GM12878 (cell line): Measurements from ENCODE around the gene CASP8. TPM values are rescaled to one million over a fixed set of nuclear protein-coding genes. Genes with fewer than 3 reads are reported as not detected.

ENCODE experiments used
- ATF2 ChIP-seq: IDR thresholded peaks from 2 replicates; pipeline ENCODE4 v1.6.1; 2012; ENCODE audit warnings: low read length, inconsistent platforms
- BHLHE40 ChIP-seq, 2 experiments: fragments of 450-650 bp in 1 of 2; IDR thresholded peaks; 2 replicates each; pipeline ENCODE4 v1.6.1; 2011 to 2017; ENCODE audit warnings: low read depth in 2 of 2, borderline replicate concordance in 1 of 2, improper control_type of control experiment in 1 of 2, low read length in 1 of 2, mild to moderate bottlenecking in 1 of 2
- CBX3 ChIP-seq: fragments of 200-600 bp; sonication (generic); IDR thresholded peaks from 2 replicates; pipeline ENCODE4 v1.6.1; 2016; ENCODE audit warnings: low read depth, borderline replicate concordance
- CREM ChIP-seq: IDR thresholded peaks from 2 replicates; pipeline ENCODE4 v1.6.1; 2014; ENCODE audit warnings: antibody characterized with exemption, low read depth
- FOS ChIP-seq: IDR thresholded peaks from 3 replicates; pipeline ENCODE4 v1.6.1; 2011; ENCODE audit warnings: borderline replicate concordance; ENCODE audit not compliant: insufficient read length; ENCODE audit errors: extremely low read depth
- GATAD2B ChIP-seq: fragments of 450-650 bp; conservative IDR thresholded peaks from 2 replicates; pipeline ENCODE4 v1.6.1; 2017; ENCODE audit warnings: low read depth, mild to moderate bottlenecking, moderate library complexity
- HCFC1 ChIP-seq: fragments of 150-350 bp; IDR thresholded peaks from 2 replicates; pipeline ENCODE4 v1.6.1; 2014; ENCODE audit warnings: low read length
- IKZF1 ChIP-seq: fragments of 450-650 bp; conservative IDR thresholded peaks from 2 replicates; pipeline ENCODE4 v1.6.1; 2017; ENCODE audit warnings: antibody characterized with exemption, mild to moderate bottlenecking
- IRF5 ChIP-seq: fragments of 450-650 bp; IDR thresholded peaks from 2 replicates; pipeline ENCODE4 v1.6.1; 2017; ENCODE audit warnings: borderline replicate concordance
- MEF2A ChIP-seq: IDR thresholded peaks from 2 replicates; pipeline ENCODE4 v1.6.1; 2011; ENCODE audit warnings: low read depth, mild to moderate bottlenecking, low read length, moderate library complexity; ENCODE audit not compliant: insufficient read depth
- MEF2B ChIP-seq: fragments of 450-650 bp; IDR thresholded peaks from 2 replicates; pipeline ENCODE4 v1.6.1; 2018; ENCODE audit warnings: mild to moderate bottlenecking, moderate library complexity; ENCODE audit not compliant: partially characterized antibody, poor library complexity, severe bottlenecking
- NBN ChIP-seq: fragments of 450-650 bp; IDR thresholded peaks from 2 replicates; pipeline ENCODE4 v1.6.1; 2016
- NFYB ChIP-seq: IDR thresholded peaks from 2 replicates; pipeline ENCODE4 v1.6.1; 2011; ENCODE audit warnings: low read depth, mild to moderate bottlenecking, low read length, improper control_type of control experiment, moderate library complexity; ENCODE audit not compliant: insufficient read depth
- NR2C1 ChIP-seq: fragments of 450-650 bp; IDR thresholded peaks from 2 replicates; pipeline ENCODE4 v1.6.1; 2017; ENCODE audit warnings: antibody characterized with exemption, mild to moderate bottlenecking, moderate library complexity
- PAX8 ChIP-seq: fragments of 450-650 bp; IDR thresholded peaks from 2 replicates; pipeline ENCODE4 v1.6.1; 2017; ENCODE audit warnings: mild to moderate bottlenecking, moderate library complexity
- POLR2AphosphoS2 ChIP-seq: IDR thresholded peaks from 2 replicates; pipeline ENCODE4 v1.6.1; 2011; ENCODE audit warnings: low read depth, mild to moderate bottlenecking, low read length, improper control_type of control experiment, moderate library complexity
- POU2F2 ChIP-seq: IDR thresholded peaks from 3 replicates; pipeline ENCODE4 v1.6.1; 2011; ENCODE audit warnings: low read depth, mild to moderate bottlenecking, low read length, borderline replicate concordance
- RCOR1 ChIP-seq: conservative IDR thresholded peaks from 2 replicates; pipeline ENCODE4 v1.6.1; 2012; ENCODE audit warnings: low read depth, low read length, improper control_type of control experiment
- RELA ChIP-seq: fragments of 450-650 bp; IDR thresholded peaks from 2 replicates; pipeline ENCODE4 v1.8.0; 2014; ENCODE audit warnings: borderline replicate concordance; ENCODE audit not compliant: partially characterized antibody
- RELB ChIP-seq: fragments of 450-650 bp; IDR thresholded peaks from 2 replicates; pipeline ENCODE4 v1.6.1; 2017; ENCODE audit warnings: low read depth, mild to moderate bottlenecking, moderate library complexity
- RFX5 ChIP-seq: IDR thresholded peaks from 2 replicates; pipeline ENCODE4 v1.6.1; 2011; ENCODE audit warnings: low read depth, low read length, improper control_type of control experiment
- SIN3A ChIP-seq: IDR thresholded peaks from 2 replicates; pipeline ENCODE4 v1.6.1; 2012; ENCODE audit warnings: low read depth, low read length, improper control_type of control experiment
- SP1 ChIP-seq: IDR thresholded peaks from one replicate; pipeline ENCODE4 v1.6.1; 2011; ENCODE audit warnings: low read depth, low read length
- SPI1 ChIP-seq: IDR thresholded peaks from 2 replicates; pipeline ENCODE4 v1.6.1; 2011; ENCODE audit warnings: low read depth, mild to moderate bottlenecking, low read length, moderate library complexity, borderline replicate concordance; ENCODE audit not compliant: insufficient read depth
- USF1 ChIP-seq: IDR thresholded peaks from 2 replicates; pipeline ENCODE4 v1.6.1; 2011; ENCODE audit warnings: borderline replicate concordance, low read depth, mild to moderate bottlenecking, moderate library complexity, mixed read lengths, low read length; ENCODE audit not compliant: insufficient read depth; ENCODE audit errors: extremely low read length
- ZSCAN29 ChIP-seq: fragments of 450-650 bp; IDR thresholded peaks from 2 replicates; pipeline ENCODE4 v1.6.1; 2017; ENCODE audit warnings: mild to moderate bottlenecking, moderate library complexity
- polyA plus RNA-seq, 11 experiments: library from polyadenylated mRNA; depleted of rRNA in 4 of 11; unstranded in 6 of 11; stranded (reverse) in 5 of 11; fragments of >200 nt; fragmentation: Nextera tagmentation in 4 of 11; fragmentation: Illumina TruSeq in 1 of 11; extraction: Ambion mirVana in 4 of 11; extraction: Trizol in 1 of 11; gene quantifications; 1 replicate in 1 of 11; 2 replicates in 10 of 11; pipeline versions ENCODE4 v1.2.1 to v1.2.3, GENCODE V29; 2011 to 2016; ENCODE audit warnings: inconsistent platforms in 2 of 11, missing spikeins in 2 of 11, low read depth in 1 of 11
- total RNA-seq, 4 experiments: library from RNA; depleted of rRNA in 3 of 4; stranded (reverse); fragments of >200 nt in 3 of 4; fragmentation: Illumina TruSeq in 1 of 4; extraction: Trizol in 1 of 4; gene quantifications; 2 replicates each; pipeline versions ENCODE4 v1.2.1 to v1.2.3, GENCODE V29; 2013 to 2021

Gene CASP8
- total and polyA plus RNA-seq, 10 of the 15 experiments (the other 5 are each of a cell fraction or from before 2014, with no cell fraction given), result 18.6 to 54.1 (median 39.9) TPM

GRCh38 chr2:201231781-201232466, 28.4 kb upstream of the CASP8 start (continued):
- no peak for TF ChIP-seq ATF2
- no peak; the same call in 1 of the 2 replicates for TF ChIP-seq CREM
- 0 out of 2 replicates have a peak, but pooled peaks have one; percentile 79 for TF ChIP-seq RCOR1
- TF ChIP-seq POU2F2, result peak; percentile 61; the same call in 1 of the 3 replicates
- TF ChIP-seq BHLHE40 (IDR thresholded peaks at IDR 0.05; ENCODE audit: borderline replicate concordance in 1 of 2, low read depth in 2 of 2, low read length in 1 of 2), result peak in 1 of 2 experiments; percentile 60; a peak in 2 of 4 replicates
- no peak for TF ChIP-seq ZSCAN29
- TF ChIP-seq CBX3, result no peak
- no peak for TF ChIP-seq RELA
- TF ChIP-seq RFX5, result 0 out of 2 replicates have a peak, but pooled peaks have one; percentile 9
- no peak for TF ChIP-seq FOS
- TF ChIP-seq IRF5, result no peak
- TF ChIP-seq MEF2B, result no peak
- TF ChIP-seq NBN, result peak; percentile 65
- TF ChIP-seq SP1, result peak; percentile 36
- peak; percentile 51; the same call in 1 of the 2 replicates for TF ChIP-seq RELB
- peak; percentile 58 for TF ChIP-seq HCFC1
- TF ChIP-seq IKZF1, result peak; percentile 71
- TF ChIP-seq SIN3A, result peak; percentile 73; the same call in 1 of the 2 replicates
- no peak for TF ChIP-seq SPI1
- no peak for TF ChIP-seq NFYB
- 0 out of 2 replicates have a peak, but pooled peaks have one; percentile 36 for TF ChIP-seq MEF2A
- no peak for TF ChIP-seq GATAD2B
- TF ChIP-seq POLR2AphosphoS2, result 0 out of 2 replicates have a peak, but pooled peaks have one; percentile 43
- no peak for TF ChIP-seq PAX8
- peak; percentile 94 for TF ChIP-seq NR2C1
- no peak for TF ChIP-seq USF1
